NCI-H82 treated with DMSO at 0.1 percent for 48 hours (cell line): Measurements from ENCODE around the gene GUCY2F.

Experiments
- DNase-seq: peaks from one replicate; lab custom pipeline; 2025; ENCODE audit not compliant: unreplicated experiment; lab: John Stamatoyannopoulos, UW

The GUCY2F gene

DNA sequence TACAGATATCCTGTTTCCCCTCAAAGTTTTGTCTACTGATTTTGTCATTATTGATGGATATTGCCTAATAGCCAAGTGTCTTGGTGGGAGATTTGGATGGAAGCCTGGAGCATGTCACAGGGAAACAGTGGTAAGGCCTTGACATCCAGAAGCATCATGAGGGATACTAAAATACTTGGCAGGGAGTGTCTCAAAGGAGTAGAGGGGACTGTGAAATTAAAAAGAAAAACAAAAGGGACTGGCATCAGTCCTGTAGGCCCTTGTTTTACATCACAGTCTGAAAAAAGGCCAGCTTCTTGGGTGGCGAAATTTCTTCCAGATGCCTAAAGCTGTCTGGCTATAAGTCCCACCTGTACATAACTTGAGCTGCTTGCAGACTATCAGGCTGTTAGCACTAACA lies 83.8 kb downstream of the GUCY2F start:
- DNase-seq = no peak

DNA sequence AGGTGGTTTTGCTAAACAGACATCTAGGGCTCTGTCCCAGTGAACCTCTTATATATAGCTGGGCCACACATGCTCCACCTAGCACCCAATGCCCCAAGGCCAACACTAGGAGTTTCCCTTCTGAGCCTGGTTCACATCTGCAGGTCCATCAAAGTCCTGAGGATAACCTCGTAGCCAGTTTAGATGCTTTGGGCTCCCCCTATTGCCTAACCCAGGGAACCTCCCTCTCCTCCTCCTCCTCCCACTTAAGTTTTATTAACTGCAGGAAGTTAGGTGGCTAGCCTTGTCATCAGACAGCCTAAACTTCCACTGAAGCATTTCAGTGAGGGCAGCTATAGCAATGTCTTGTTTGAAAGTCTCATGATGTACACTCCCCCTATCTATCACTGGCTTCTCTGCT lies 88.0 kb downstream of the GUCY2F start:
- no peak for DNase-seq

- no peak for DNase-seq
These were observed 89.0 kb downstream of the GUCY2F start for GRCh38 chrX:109392895-109393294.

GRCh38 chrX:109390556-109390955 lies 91.3 kb downstream of the GUCY2F start:
- DNase-seq = no peak

DNA sequence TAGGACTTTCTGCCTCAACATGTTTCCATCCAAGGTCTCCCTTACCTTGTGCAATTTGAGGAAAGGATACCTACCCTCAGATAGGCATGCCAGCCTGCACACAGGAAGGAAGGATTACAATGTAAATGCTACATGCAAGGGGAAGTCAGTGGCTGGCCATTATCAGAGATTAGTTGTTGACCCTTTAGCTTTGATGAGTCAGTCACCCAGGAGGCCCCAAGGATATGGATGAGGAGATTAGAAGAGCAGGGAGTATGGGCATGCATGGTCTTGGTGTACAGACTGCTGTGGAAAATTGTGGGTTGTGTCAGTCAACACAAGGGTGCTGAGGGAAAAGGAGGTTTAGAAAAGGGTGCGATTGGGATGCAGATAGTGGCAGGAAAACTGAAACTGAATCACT lies 92.0 kb downstream of the GUCY2F start:
- DNase-seq = no peak

GRCh38 chrX:109384699-109385098 lies 97.2 kb downstream of the GUCY2F start:
- DNase-seq = no peak

GRCh38 chrX:109382332-109382731 lies 99.6 kb downstream of the GUCY2F start:
- DNase-seq = no peak

- no peak for DNase-seq
These were observed 103.6 kb downstream of the GUCY2F start for GRCh38 chrX:109378281-109378680.

- no peak for DNase-seq
These were observed 107.5 kb downstream of the GUCY2F start for GRCh38 chrX:109374262-109374960.

GRCh38 chrX:109373468-109373867 lies 108.4 kb downstream of the GUCY2F start:
- no peak for DNase-seq

DNA sequence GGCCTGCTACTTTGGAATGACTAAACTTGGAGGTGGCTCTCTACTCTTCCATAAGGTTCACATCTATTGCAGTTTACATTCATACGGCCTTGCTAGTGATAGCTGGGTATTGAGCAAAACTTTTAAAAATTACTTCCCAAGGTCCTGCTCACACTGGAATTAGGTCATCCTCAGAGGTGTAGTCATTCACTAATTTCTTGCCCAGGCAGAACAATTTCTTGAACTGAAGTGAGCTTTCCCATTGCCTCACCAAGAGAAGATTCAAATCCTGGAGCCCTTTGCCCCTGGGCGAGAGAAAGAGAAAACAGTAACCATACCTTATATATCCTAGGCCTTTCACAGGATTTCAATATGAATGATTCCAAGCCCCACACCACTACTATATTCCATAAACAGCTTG lies 109.2 kb downstream of the GUCY2F start:
- no peak for DNase-seq

DNA sequence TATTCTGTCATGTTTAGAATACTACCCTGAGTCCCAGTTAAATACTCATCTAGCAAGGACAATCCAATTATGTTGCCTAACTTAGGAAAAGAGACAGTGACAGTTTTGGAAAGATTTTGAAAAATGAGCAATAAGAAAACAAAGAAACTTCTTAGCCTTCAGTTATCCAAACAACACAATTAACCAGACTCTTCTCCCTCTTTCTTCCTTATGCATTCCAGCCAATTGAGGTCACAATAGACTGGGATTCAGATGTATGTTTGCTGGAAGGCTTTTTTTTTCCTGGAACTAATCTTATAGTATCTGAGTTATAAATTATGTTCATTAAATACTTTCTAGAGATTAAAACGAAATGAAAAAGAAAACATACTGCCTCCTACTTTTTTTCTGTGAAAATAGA lies 109.6 kb downstream of the GUCY2F start:
- no peak for DNase-seq

DNA sequence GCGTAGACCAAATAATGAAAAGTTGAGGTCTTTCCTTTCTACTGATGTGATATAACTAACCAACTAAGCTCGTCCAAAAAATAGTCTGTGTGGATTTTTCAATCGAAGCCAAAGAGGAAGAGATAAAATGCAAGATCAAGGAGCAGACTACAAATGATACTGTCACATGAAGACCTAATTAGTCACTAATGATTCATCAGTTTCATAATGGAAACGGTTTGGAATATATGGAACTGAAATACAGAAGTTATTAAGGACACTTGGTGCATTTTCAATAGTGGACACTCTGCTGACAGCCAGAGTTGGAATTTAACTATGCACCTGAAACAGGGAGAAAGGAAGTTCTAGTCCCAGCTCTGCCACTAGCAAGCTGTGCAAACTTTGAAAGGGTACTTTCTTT lies 119.8 kb downstream of the GUCY2F start:
- DNase-seq = no peak

DNA sequence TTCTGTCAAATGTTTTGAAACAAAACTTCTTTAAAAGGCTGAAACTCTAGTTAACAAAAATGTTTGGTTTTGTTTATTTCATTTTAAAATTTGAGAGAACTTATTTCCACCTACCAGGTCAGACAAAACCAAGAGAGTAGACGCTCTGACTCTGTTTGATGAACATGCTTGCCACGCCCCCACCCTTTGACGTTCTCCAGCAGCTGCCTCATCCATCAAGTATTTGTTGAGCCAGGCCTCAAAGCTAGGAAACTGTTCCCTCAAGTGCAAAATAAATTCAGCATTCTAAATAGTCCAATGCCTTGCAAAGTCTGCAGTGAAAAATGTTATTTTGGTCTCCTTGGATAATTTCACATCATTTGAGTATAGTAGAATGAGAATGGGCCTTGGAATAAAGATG lies 121.6 kb downstream of the GUCY2F start:
- no peak for DNase-seq

GRCh38 chrX:109357706-109358105 lies 124.2 kb downstream of the GUCY2F start:
- DNase-seq = no peak

GRCh38 chrX:109356684-109357083 lies 125.2 kb downstream of the GUCY2F start:
- DNase-seq = no peak

DNA sequence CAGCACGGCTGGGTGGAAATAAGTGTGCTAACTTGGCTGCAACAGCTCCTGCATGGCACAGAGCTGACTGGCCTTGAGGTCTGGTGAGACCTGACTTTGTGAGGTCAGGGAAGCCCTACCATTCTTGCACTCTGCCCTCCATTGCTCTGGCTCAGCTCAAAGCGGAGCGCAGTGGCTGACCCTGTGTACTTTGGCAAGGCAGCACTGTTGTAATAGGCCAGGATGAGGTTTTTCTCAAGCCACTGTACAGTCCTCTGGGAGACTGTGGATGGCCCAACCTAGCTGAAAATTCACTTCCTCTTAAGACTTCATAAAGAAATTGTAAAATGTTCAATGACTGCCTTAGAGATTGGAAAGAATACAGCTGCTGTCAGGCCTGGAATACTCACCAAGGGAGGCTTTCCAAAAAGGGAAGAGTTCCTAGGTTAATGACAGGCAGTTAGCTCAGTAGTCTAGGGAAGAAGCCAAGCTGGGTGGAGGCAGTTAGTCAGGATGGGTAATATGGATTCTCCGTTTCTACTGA lies 129.8 kb downstream of the GUCY2F start:
- no peak for DNase-seq

- DNase-seq = no peak
These were observed 130.3 kb downstream of the GUCY2F start for GRCh38 chrX:109351557-109351956.

- DNase-seq = no peak
These were observed 131.3 kb downstream of the GUCY2F start for GRCh38 chrX:109350551-109350950.

GRCh38 chrX:109350051-109350450 lies 131.8 kb downstream of the GUCY2F start:
- no peak for DNase-seq

GRCh38 chrX:109347632-109348031 lies 134.3 kb downstream of the GUCY2F start:
- DNase-seq = no peak

DNA sequence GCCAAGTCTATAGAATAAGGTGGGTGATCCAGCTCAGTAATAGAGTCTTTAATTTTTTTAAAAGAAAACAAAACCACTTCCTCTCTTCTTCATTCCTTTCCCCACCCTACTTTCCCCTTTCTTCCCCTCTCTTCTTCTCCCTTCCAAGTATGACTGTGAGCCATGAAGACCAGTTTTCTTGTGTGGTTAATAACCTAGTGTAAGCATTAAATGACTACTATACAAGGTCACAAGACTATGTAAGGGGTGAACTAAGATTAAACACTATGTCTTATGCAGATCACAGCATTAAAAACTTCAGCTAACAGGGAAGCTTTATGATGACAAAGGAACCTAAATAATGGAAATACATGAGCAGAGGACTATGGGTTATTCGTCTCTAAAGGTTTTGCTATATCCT lies 135.4 kb downstream of the GUCY2F start:
- DNase-seq = no peak

DNA sequence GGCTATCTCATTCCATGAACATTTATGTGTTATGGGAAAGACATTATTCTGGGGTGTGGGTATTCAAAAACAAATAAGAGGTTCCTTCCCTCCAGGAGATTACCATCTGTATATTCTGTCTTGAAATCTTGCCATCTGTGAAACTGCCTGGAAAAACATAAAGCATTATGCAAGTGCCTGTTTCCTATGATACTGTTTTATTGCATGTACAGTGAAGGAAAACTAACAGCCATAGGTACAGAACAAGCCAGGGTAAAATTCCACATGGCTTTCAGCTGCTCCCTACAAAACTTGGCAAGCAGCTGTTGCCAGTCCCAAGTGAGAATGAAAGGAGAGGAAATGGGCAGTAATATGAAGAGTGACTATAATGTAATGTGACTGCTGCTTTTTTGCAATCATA lies 136.0 kb downstream of the GUCY2F start:
- DNase-seq = no peak
